MM.1S (cell line): Measurements from ENCODE around the gene BTBD6.

Source experiments
- DNase-seq: peaks from one replicate; pipeline ENCODE4 v3.0.0-alpha.2; 2015
- H2AFZ ChIP-seq: fragments of 300-600 bp; sonication (generic); 2 replicates; pipeline ENCODE4 v1.6.0; 2016; ENCODE audit warnings: antibody characterized with exemption, low read length
- H3F3A ChIP-seq: fragments of 300-600 bp; sonication (generic); 2 replicates; pipeline ENCODE4 v1.6.1; 2016; ENCODE audit warnings: mild to moderate bottlenecking, antibody characterized with exemption, low read length, moderate library complexity, mixed read lengths; ENCODE audit not compliant: insufficient read depth
- H3K27ac ChIP-seq: fragments of 300-600 bp; sonication (generic); 2 replicates; pipeline ENCODE4 v1.5.1; 2016; ENCODE audit warnings: mild to moderate bottlenecking, low read length
- H3K27me3 ChIP-seq: fragments of 300-600 bp; sonication (generic); replicated peaks from 2 replicates; pipeline ENCODE4 v1.6.0; 2016; ENCODE audit warnings: low read length; ENCODE audit not compliant: insufficient read depth
- H3K36me3 ChIP-seq: fragments of 300-600 bp; sonication (generic); replicated peaks from 2 replicates; pipeline ENCODE4 v1.6.1; 2016; ENCODE audit warnings: mild to moderate bottlenecking, low read length, mixed read lengths; ENCODE audit not compliant: insufficient read depth
- H3K4me1 ChIP-seq: fragments of 300-600 bp; sonication (generic); 2 replicates; pipeline ENCODE4 v1.6.1; 2016; ENCODE audit warnings: low read length, mixed read lengths
- H3K4me2 ChIP-seq: fragments of 300-600 bp; sonication (generic); 2 replicates; pipeline ENCODE4 v1.6.0; 2016; ENCODE audit warnings: low read depth, low read length
- H3K4me3 ChIP-seq: fragments of 300-600 bp; sonication (generic); 2 replicates; pipeline ENCODE4 v1.5.1; 2016; ENCODE audit warnings: low read length, mixed read lengths
- H3K79me2 ChIP-seq: fragments of 300-600 bp; sonication (generic); 2 replicates; pipeline ENCODE4 v1.6.1; 2016; ENCODE audit warnings: mixed run types, low read length, mixed read lengths
- H3K9ac ChIP-seq: fragments of 300-600 bp; sonication (generic); 2 replicates; pipeline ENCODE4 v1.6.1; 2016; ENCODE audit warnings: low read length, mixed read lengths
- H3K9me2 ChIP-seq: fragments of 300-600 bp; sonication (generic); replicated peaks from 2 replicates; pipeline ENCODE4 v1.6.1; 2016; ENCODE audit warnings: mild to moderate bottlenecking, low read length, mixed read lengths; ENCODE audit not compliant: insufficient read depth
- H3K9me3 ChIP-seq: fragments of 300-600 bp; sonication (generic); replicated peaks from 2 replicates; pipeline ENCODE4 v1.6.1; 2016; ENCODE audit warnings: mild to moderate bottlenecking, low read length, mixed read lengths; ENCODE audit not compliant: insufficient read depth
- H4K20me1 ChIP-seq: fragments of 300-600 bp; sonication (generic); 2 replicates; pipeline ENCODE4 v1.6.1; 2016; ENCODE audit warnings: mild to moderate bottlenecking, low read length, moderate library complexity, mixed read lengths; ENCODE audit not compliant: insufficient read depth
- CTCF ChIP-seq: fragments of 300-600 bp; sonication (generic); IDR thresholded peaks from 2 replicates; pipeline ENCODE4 v1.5.1; 2016; ENCODE audit warnings: antibody characterized with exemption, low read length, mixed read lengths
- EZH2 ChIP-seq: fragments of 300-600 bp; sonication (generic); optimal IDR thresholded peaks from 2 replicates; pipeline ENCODE3; 2017; ENCODE audit warnings: low read depth, mild to moderate bottlenecking, antibody characterized with exemption, low read length, mixed read lengths
- EZH2phosphoT487 ChIP-seq: fragments of 300-600 bp; sonication (generic); IDR thresholded peaks from 2 replicates; pipeline ENCODE4 v1.6.1; 2018; ENCODE audit warnings: antibody characterized with exemption, low read length

The BTBD6 gene

GRCh38 chr14:105227346-105227745, 21.0 kb upstream of the BTBD6 start:
- Histone ChIP-seq H3K9me2 (no peaks in the 10 kb centered on the region), H3F3A (no peaks in the 10 kb centered on the region), H3K79me2 (no peaks in the 10 kb centered on the region), H3K27ac (no peak overlapping the region), H4K20me1 (no peaks in the 10 kb centered on the region), H3K36me3 (no peaks in the 10 kb centered on the region), H3K27me3 (no peaks in the 10 kb centered on the region), H2AFZ (no peak overlapping the region), H3K4me1 (no peaks in the 10 kb centered on the region), H3K4me3 (no peak overlapping the region), H3K9ac (no peak overlapping the region), H3K4me2 (no peak overlapping the region), H3K9me3 (no peaks in the 10 kb centered on the region)
- no peak for TF ChIP-seq EZH2phosphoT487
- TF ChIP-seq EZH2 = no peak
- TF ChIP-seq CTCF = no peak
- no peak for DNase-seq

GRCh38 chr14:105228562-105228961, 19.8 kb upstream of the BTBD6 start:
- TF ChIP-seq CTCF = no peak
- no peak for TF ChIP-seq EZH2phosphoT487
- no peak for TF ChIP-seq EZH2
- Histone ChIP-seq H2AFZ (no peak overlapping the region), H3K4me3 (no peak overlapping the region), H3K79me2 (no peaks in the 10 kb centered on the region), H3K4me1 (no peaks in the 10 kb centered on the region), H3K9me2 (no peaks in the 10 kb centered on the region), H3K9ac (no peak overlapping the region), H3K36me3 (no peaks in the 10 kb centered on the region), H4K20me1 (no peaks in the 10 kb centered on the region), H3K27me3 (no peaks in the 10 kb centered on the region), H3K4me2 (no peak overlapping the region), H3K9me3 (no peaks in the 10 kb centered on the region), H3F3A (no peaks in the 10 kb centered on the region), H3K27ac (no peak overlapping the region)
- no peak for DNase-seq

- no peak overlapping the region for H3K27ac ChIP-seq
- H4K20me1 ChIP-seq = no peaks in the 10 kb centered on the region
- TF ChIP-seq CTCF (no peak), EZH2 (no peak), EZH2phosphoT487 (no peak)
- H3F3A ChIP-seq = no peaks in the 10 kb centered on the region
- no peaks in the 10 kb centered on the region for H3K27me3 ChIP-seq
- no peak overlapping the region for H2AFZ ChIP-seq
- no peak for DNase-seq
- no peak overlapping the region for H3K4me3 ChIP-seq
- no peaks in the 10 kb centered on the region for H3K9me2 ChIP-seq
- no peaks in the 10 kb centered on the region for H3K9me3 ChIP-seq
- no peaks in the 10 kb centered on the region for H3K4me1 ChIP-seq
- H3K9ac ChIP-seq = no peak overlapping the region
- H3K79me2 ChIP-seq = no peaks in the 10 kb centered on the region
- H3K36me3 ChIP-seq = no peaks in the 10 kb centered on the region
- H3K4me2 ChIP-seq = no peak overlapping the region
Measured at GRCh38 chr14:105229099-105229655, 19.2 kb upstream of the BTBD6 start.
